ENCODE measurements around the gene WWTR1.

WWTR1 gene

DNA sequence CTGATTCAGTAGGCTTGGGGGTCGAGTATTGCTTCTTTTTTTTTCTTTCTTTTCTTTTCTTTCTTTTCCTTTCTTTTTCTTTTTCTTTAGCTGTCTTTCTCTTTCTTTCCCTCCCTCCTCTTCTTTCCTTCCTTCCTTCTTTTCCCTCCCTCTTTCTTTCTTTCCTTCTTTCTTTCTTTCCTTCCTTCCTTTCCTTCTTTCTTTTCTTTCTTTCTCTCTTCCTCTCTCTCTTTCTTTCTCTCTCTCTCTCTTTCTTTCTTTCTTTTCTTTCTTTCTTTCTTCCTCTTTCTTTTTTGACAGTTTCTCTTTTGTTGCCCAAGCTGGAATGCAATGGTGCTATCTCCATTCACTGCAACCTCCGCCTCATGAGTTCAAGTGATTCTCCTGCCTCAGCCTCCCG, 147.3 kb downstream of the WWTR1 start:
- TF ChIP-seq MYC (IDR thresholded peaks at IDR 0.05; ENCODE audit: low read depth, low read length) (no peak), POLR2A (IDR thresholded peaks at IDR 0.05; ENCODE audit: extremely low read depth, insufficient read length) (no peak)
- TF ChIP-seq, protein P1, sequence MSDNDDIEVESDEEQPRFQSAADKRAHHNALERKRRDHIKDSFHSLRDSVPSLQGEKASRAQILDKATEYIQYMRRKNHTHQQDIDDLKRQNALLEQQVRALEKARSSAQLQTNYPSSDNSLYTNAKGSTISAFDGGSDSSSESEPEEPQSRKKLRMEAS (IDR thresholded peaks at IDR 0.05; ENCODE audit: low read depth, low read length) = no peak
- TF ChIP-seq, protein P2, sequence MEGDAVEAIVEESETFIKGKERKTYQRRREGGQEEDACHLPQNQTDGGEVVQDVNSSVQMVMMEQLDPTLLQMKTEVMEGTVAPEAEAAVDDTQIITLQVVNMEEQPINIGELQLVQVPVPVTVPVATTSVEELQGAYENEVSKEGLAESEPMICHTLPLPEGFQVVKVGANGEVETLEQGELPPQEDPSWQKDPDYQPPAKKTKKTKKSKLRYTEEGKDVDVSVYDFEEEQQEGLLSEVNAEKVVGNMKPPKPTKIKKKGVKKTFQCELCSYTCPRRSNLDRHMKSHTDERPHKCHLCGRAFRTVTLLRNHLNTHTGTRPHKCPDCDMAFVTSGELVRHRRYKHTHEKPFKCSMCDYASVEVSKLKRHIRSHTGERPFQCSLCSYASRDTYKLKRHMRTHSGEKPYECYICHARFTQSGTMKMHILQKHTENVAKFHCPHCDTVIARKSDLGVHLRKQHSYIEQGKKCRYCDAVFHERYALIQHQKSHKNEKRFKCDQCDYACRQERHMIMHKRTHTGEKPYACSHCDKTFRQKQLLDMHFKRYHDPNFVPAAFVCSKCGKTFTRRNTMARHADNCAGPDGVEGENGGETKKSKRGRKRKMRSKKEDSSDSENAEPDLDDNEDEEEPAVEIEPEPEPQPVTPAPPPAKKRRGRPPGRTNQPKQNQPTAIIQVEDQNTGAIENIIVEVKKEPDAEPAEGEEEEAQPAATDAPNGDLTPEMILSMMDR (IDR thresholded peaks at IDR 0.05; ENCODE audit: low read depth, low read length) = no peak
- DNase-seq (ENCODE audit: low read depth) = no peak
- H3K4me3 ChIP-seq (ENCODE audit: low read depth, low read length) = no peak overlapping the region

DNA sequence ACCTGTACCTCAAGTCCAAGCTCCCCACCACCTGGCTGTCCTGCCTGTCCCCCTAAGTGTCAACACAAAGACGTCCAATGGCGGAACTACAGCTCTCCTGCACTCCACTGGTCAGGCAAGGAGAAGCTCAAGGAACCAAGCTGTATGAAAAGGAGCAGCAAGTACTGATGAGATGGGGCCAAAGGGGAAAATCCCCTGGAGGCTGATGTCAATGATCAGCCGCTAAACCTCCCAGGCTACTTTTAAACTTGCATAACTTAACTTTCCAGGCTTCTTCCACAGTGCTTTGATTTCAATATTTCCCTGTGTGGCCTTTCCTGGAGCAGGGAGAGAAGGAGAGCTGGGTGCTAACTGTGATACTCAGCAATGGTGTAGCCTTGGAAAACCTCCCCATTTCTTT, 148.3 kb downstream of the WWTR1 start:
- no peak overlapping the region for H3K4me3 ChIP-seq (ENCODE audit: low read depth, low read length)
- TF ChIP-seq, protein P2 (IDR thresholded peaks at IDR 0.05; ENCODE audit: low read depth, low read length) = no peak
- TF ChIP-seq, protein P1 (IDR thresholded peaks at IDR 0.05; ENCODE audit: low read depth, low read length) = no peak
- TF ChIP-seq POLR2A (IDR thresholded peaks at IDR 0.05; ENCODE audit: extremely low read depth, insufficient read length) (no peak), MYC (IDR thresholded peaks at IDR 0.05; ENCODE audit: low read depth, low read length) (no peak)
- DNase-seq (ENCODE audit: low read depth) = no peak

DNA sequence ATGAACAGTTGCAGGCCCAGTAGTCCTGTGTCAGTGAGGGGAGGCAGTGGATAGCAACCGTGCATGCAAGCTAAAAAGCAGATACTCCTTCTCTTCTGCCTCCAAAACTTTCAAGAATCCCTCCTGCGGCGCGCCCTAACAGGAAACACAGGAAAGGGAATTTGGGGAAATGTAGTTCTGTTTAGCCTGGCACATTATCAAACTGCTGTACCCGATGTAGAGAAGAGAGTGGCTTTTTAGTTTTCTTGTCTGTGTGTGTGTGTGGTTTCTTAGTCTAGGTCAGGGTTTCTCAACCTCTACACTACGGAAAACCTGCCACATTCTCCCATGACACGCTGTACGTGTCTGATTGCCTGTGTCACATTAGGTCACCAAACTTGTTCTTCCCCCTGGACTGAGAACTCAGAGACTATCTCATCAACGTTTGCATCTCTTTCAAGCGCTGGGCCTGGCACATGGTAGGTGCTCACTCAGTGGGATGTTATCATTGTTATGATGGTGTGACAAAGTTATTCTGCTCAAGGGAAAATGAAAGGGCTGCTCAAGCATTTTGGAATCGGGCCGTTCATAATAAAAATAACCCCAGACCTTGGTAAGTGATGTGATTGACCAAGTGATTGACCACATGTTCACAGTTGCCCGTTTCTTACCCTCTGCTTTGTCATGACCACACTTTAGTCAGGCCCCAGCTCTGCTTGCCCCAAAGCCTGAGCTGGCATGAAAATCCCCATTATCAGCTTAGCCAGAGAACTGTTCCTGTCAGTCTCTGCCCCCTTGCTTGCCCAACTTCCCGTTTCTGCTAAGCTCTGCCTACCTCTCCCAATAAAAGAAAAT, 150.1 kb downstream of the WWTR1 start:
- peak overlapping the region; percentile 37 for H3K4me3 ChIP-seq (ENCODE audit: low read depth, low read length)
- TF ChIP-seq, protein P2 (IDR thresholded peaks at IDR 0.05; ENCODE audit: low read depth, low read length) = no peak
- TF ChIP-seq MYC (IDR thresholded peaks at IDR 0.05; ENCODE audit: low read depth, low read length) (peak; percentile 78), POLR2A (IDR thresholded peaks at IDR 0.05; ENCODE audit: extremely low read depth, insufficient read length) (no peak)
- TF ChIP-seq, protein P1 (IDR thresholded peaks at IDR 0.05; ENCODE audit: low read depth, low read length) = peak; percentile 96

DNA sequence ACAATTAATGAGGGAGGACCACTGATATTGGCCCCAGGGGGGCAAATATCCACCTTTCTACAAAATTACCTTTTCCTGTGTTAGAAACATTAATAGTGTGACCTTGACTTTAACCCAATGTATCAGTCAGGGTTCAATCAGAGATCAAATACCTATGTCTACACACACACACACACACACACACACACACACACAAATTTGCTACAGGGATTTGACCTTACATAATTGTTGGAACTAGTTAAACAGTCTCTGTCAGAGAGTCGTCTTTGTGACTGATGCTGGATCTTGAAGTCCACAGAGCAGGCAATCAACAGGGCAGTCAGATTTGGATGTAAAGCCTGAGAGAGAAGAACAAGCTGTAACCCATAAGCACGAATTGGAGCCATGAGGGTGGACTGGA, 150.9 kb downstream of the WWTR1 start:
- no peak for DNase-seq (ENCODE audit: low read depth)

More for the DNA sequence above, 150.1 kb downstream of the WWTR1 start:
- DNase-seq (ENCODE audit: low read depth) = peak; percentile 80

DNA sequence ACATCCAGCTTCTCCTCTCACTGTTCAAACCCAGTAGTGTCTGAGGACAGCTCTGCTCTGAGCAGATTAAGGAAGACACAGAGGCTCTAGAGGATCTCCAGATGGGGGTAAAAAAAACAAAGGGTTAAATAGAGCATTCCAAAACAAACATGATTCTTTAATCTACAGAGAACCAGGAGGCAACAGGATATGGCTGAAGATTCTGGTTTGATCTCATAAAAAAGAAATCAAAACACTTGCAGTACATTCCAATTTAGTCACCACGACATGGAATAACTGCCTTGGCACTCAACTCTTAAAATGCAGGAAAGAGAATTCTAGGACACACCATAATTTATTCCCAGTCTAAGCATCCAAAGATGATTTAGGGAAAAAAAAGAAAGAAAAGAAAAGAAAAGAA, 151.3 kb downstream of the WWTR1 start:
- no peak for DNase-seq (ENCODE audit: low read depth)
- TF ChIP-seq POLR2A (IDR thresholded peaks at IDR 0.05; ENCODE audit: extremely low read depth, insufficient read length) = no peak
- no peak overlapping the region for H3K4me3 ChIP-seq (ENCODE audit: low read depth, low read length)

More for the DNA sequence above, 150.9 kb downstream of the WWTR1 start:
- TF ChIP-seq POLR2A (IDR thresholded peaks at IDR 0.05; ENCODE audit: extremely low read depth, insufficient read length) (no peak), MYC (IDR thresholded peaks at IDR 0.05; ENCODE audit: low read depth, low read length) (no peak)
- TF ChIP-seq, protein P1 (IDR thresholded peaks at IDR 0.05; ENCODE audit: low read depth, low read length) = no peak
- TF ChIP-seq, protein P2 (IDR thresholded peaks at IDR 0.05; ENCODE audit: low read depth, low read length) = no peak
- no peak overlapping the region for H3K4me3 ChIP-seq (ENCODE audit: low read depth, low read length)

DNA sequence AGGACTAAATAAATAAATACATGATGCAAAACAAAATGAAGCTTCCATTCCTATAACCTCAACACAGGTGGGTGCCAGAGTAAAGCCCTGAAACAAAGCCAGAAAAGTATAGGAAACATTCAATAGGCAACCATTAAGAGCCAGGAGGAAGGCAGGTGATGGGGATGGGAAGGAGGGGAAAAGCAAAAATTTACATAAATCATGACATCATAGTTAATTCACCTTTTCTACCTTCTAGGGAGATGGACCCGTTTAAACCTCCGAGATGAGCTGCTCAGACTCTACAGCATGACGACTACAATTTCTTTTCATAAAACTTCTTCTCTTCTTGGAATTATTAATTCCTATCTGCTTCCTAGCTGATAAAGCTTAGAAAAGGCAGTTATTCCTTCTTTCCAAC, 155.4 kb downstream of the WWTR1 start:
- DNase-seq (ENCODE audit: low read depth) = no peak
- no peak overlapping the region for H3K4me3 ChIP-seq (ENCODE audit: low read depth, low read length)
- TF ChIP-seq POLR2A (IDR thresholded peaks at IDR 0.05; ENCODE audit: extremely low read depth, insufficient read length) (no peak), MYC (IDR thresholded peaks at IDR 0.05; ENCODE audit: low read depth, low read length) (no peak)
- TF ChIP-seq, protein P1 (IDR thresholded peaks at IDR 0.05; ENCODE audit: low read depth, low read length) = no peak
- TF ChIP-seq, protein P2 (IDR thresholded peaks at IDR 0.05; ENCODE audit: low read depth, low read length) = no peak

Data from NB4 (cell line).